HepG2 (cell line): ENCODE data around the gene ZMPSTE24. TPM values are rescaled to one million over a fixed set of nuclear protein-coding genes. Genes with fewer than 3 reads are reported as not detected.

Experiments
- CBX1 ChIP-seq: IDR thresholded peaks from one replicate; pipeline ENCODE4 v1.6.1; 2016; ENCODE audit warnings: antibody characterized with exemption, low read depth
- CEBPB ChIP-seq: IDR thresholded peaks from 2 replicates; pipeline ENCODE4 v1.6.1; 2011; ENCODE audit warnings: low read depth, low read length, improper control_type of control experiment, borderline replicate concordance
- DDIT3 ChIP-seq: sonication (generic); formaldehyde crosslinking; IDR thresholded peaks from 2 replicates; pipeline ENCODE4 v1.4.0; 2020; ENCODE audit warnings: mild to moderate bottlenecking, missing genetic modification reagents
- DR1 ChIP-seq: sonication (generic); formaldehyde crosslinking; IDR thresholded peaks from 2 replicates; pipeline ENCODE4 v1.8.0; 2021; ENCODE audit warnings: mild to moderate bottlenecking, missing genetic modification reagents, inconsistent platforms
- GZF1 ChIP-seq: sonication (generic); formaldehyde crosslinking; IDR thresholded peaks from 2 replicates; pipeline ENCODE4 v1.5.1; 2020; ENCODE audit warnings: mild to moderate bottlenecking, missing genetic modification reagents
- HINFP ChIP-seq: sonication (generic); formaldehyde crosslinking; IDR thresholded peaks from 2 replicates; pipeline ENCODE4 v1.4.0; 2020; ENCODE audit warnings: low read depth, mild to moderate bottlenecking, missing genetic modification reagents
- MAF1 ChIP-seq: sonication (generic); formaldehyde crosslinking; IDR thresholded peaks from 2 replicates; pipeline ENCODE4 v1.5.0; 2020; ENCODE audit warnings: missing genetic modification reagents, borderline replicate concordance
- MIER3 ChIP-seq: IDR thresholded peaks from 2 replicates; pipeline ENCODE4 v1.6.1; 2016; ENCODE audit warnings: missing compliant biosample characterization, borderline replicate concordance
- MTA1 ChIP-seq: sonication (generic); formaldehyde crosslinking; IDR thresholded peaks from 2 replicates; pipeline ENCODE4 v1.4.0; 2020; ENCODE audit warnings: missing genetic modification reagents, mild to moderate bottlenecking, borderline replicate concordance
- MXD3 ChIP-seq: IDR thresholded peaks from 2 replicates; pipeline ENCODE4 v1.6.1; 2016; ENCODE audit warnings: mild to moderate bottlenecking, missing biosample characterization, missing genetic modification reagents
- NFIC ChIP-seq: IDR thresholded peaks from 2 replicates; pipeline ENCODE4 v1.6.1; 2012; ENCODE audit warnings: mild to moderate bottlenecking, low read length, inconsistent platforms
- NFKB2 ChIP-seq: sonication (generic); formaldehyde crosslinking; IDR thresholded peaks from 2 replicates; pipeline ENCODE4 v1.4.0; 2020; ENCODE audit warnings: missing genetic modification reagents, borderline replicate concordance
- ONECUT2 ChIP-seq: sonication (generic); formaldehyde crosslinking; IDR thresholded peaks from 2 replicates; pipeline ENCODE4 v1.4.0; 2020; ENCODE audit warnings: missing genetic modification reagents
- PHB2 ChIP-seq: fragments of 450-650 bp; IDR thresholded peaks from 2 replicates; pipeline ENCODE4 v1.6.1; 2018; ENCODE audit not compliant: partially characterized antibody
- SIX1 ChIP-seq: sonication (generic); formaldehyde crosslinking; IDR thresholded peaks from 2 replicates; pipeline ENCODE4 v1.4.0; 2020; ENCODE audit warnings: missing genetic modification reagents, borderline replicate concordance
- SRSF9 ChIP-seq: fragments of 200-400 bp; formaldehyde crosslinking; IDR thresholded peaks from 2 replicates; pipeline ENCODE4 v1.6.1; 2018; ENCODE audit warnings: borderline replicate concordance, mild to moderate bottlenecking, low read depth, low read length; ENCODE audit not compliant: insufficient read depth, poor library complexity, severe bottlenecking
- TARDBP ChIP-seq: sonication (generic); formaldehyde crosslinking; IDR thresholded peaks from 2 replicates; pipeline ENCODE4 v1.8.0; 2022; ENCODE audit warnings: mild to moderate bottlenecking, missing genetic modification reagents
- ZBTB7A ChIP-seq: sonication (generic); formaldehyde crosslinking; IDR thresholded peaks from 2 replicates; pipeline ENCODE4 v1.8.0; 2022; ENCODE audit warnings: mild to moderate bottlenecking, missing genetic modification reagents
- ZFX ChIP-seq: sonication (generic); formaldehyde crosslinking; IDR thresholded peaks from 2 replicates; pipeline ENCODE4 v1.4.0; 2020; ENCODE audit warnings: mild to moderate bottlenecking, low read depth, missing genetic modification reagents, moderate library complexity
- ZFY ChIP-seq: sonication (generic); formaldehyde crosslinking; IDR thresholded peaks from 2 replicates; pipeline ENCODE4 v1.4.0; 2020; ENCODE audit warnings: missing genetic modification reagents
- ZKSCAN5 ChIP-seq: sonication (generic); formaldehyde crosslinking; IDR thresholded peaks from 2 replicates; pipeline ENCODE4 v1.5.1; 2020; ENCODE audit warnings: mild to moderate bottlenecking, missing genetic modification reagents
- ZNF441 ChIP-seq: sonication (generic); formaldehyde crosslinking; IDR thresholded peaks from 2 replicates; pipeline ENCODE4 v1.7.0; 2021; ENCODE audit warnings: missing genetic modification reagents, borderline replicate concordance
- ZNF556 ChIP-seq: sonication (generic); formaldehyde crosslinking; IDR thresholded peaks from 2 replicates; pipeline ENCODE4 v1.4.0; 2020; ENCODE audit warnings: mild to moderate bottlenecking, missing genetic modification reagents, borderline replicate concordance
- ZNF589 ChIP-seq: sonication (generic); formaldehyde crosslinking; conservative IDR thresholded peaks from 2 replicates; pipeline ENCODE4 v1.8.0; 2022; ENCODE audit warnings: mild to moderate bottlenecking, moderate library complexity, missing genetic modification reagents
- ZNF639 ChIP-seq: conservative IDR thresholded peaks from 2 replicates; pipeline ENCODE4 v1.6.1; 2018; ENCODE audit warnings: missing genetic modification reagents
- ZNF766 ChIP-seq: sonication (generic); formaldehyde crosslinking; IDR thresholded peaks from 2 replicates; pipeline ENCODE4 v1.5.0; 2020; ENCODE audit warnings: missing genetic modification reagents, borderline replicate concordance
- ZNF883 ChIP-seq: sonication (generic); formaldehyde crosslinking; IDR thresholded peaks from 2 replicates; pipeline ENCODE4 v1.5.1; 2020; ENCODE audit warnings: mild to moderate bottlenecking, missing genetic modification reagents; ENCODE audit errors: not compliant biosample characterization
- polyA plus RNA-seq, 8 experiments: library from polyadenylated mRNA; depleted of rRNA in 3 of 8; stranded (reverse) in 7 of 8; unstranded in 1 of 8; fragments of >200 nt; fragmentation: Illumina TruSeq in 4 of 8; extraction: Trizol in 4 of 8; gene quantifications; 2 replicates each; pipeline versions ENCODE4 v1.2.1 to v1.2.3, GENCODE V29; 2011 to 2016; ENCODE audit warnings: low read depth in 4 of 8, missing spikeins in 1 of 8, mixed read lengths in 1 of 8; ENCODE audit not compliant: insufficient read depth in 1 of 8
- total RNA-seq, 5 experiments: library from RNA; depleted of rRNA; stranded (reverse); fragments of >200 nt; fragmentation: Illumina TruSeq; extraction: Trizol; gene quantifications; 2 replicates each; pipeline ENCODE4 v1.2.3, GENCODE V29; 2016; ENCODE audit warnings: low read depth in 1 of 5

Gene ZMPSTE24
- total and polyA plus RNA-seq, 2 of the 13 experiments (the other 11 are each of a cell fraction or from before 2014, with no cell fraction given): 13.6 to 60.2 TPM

- TF ChIP-seq ZKSCAN5 (no peak), ONECUT2 (CRISPR knock-in tag) (peak; percentile 10; the same call in 1 of the 2 replicates), ZBTB7A (CRISPR knock-in tag) (peak; percentile 68; the same call in 1 of the 2 replicates), ZNF556 (peak; percentile 99), NFIC (0 out of 2 replicates have a peak, but pooled peaks have one; percentile 19), TARDBP (CRISPR knock-in tag) (peak; percentile 95), DR1 (CRISPR knock-in tag) (peak; percentile 82), SIX1 (CRISPR knock-in tag) (peak; percentile 27; the same call in 1 of the 2 replicates), MTA1 (CRISPR knock-in tag) (peak; percentile 96), ZNF589 (CRISPR knock-in tag) (no peak; the same call in 1 of the 2 replicates), PHB2 (no peak), SRSF9 (no peak), ZFY (CRISPR knock-in tag) (peak; percentile 97), NFKB2 (CRISPR knock-in tag) (0 out of 2 replicates have a peak, but pooled peaks have one; percentile 41), ZNF639 (peak; percentile 96), MXD3 (CRISPR knock-in tag) (peak; percentile 87), GZF1 (CRISPR knock-in tag) (peak; percentile 64; the same call in 1 of the 2 replicates), HINFP (CRISPR knock-in tag) (peak; percentile 57; the same call in 1 of the 2 replicates), ZNF441 (CRISPR knock-in tag) (peak; percentile 53; the same call in 1 of the 2 replicates), CBX1 (peak; percentile 82), MIER3 (CRISPR knock-in tag) (peak; percentile 88), ZFX (CRISPR knock-in tag) (peak; percentile 99), ZNF883 (CRISPR knock-in tag) (peak; percentile 75), ZNF766 (CRISPR knock-in tag) (0 out of 2 replicates have a peak, but pooled peaks have one; percentile 26), MAF1 (CRISPR knock-in tag) (no peak), CEBPB (no peak), DDIT3 (no peak)
Observed at GRCh38 chr1:40257688-40258444, at the start of gene ZMPSTE24 (continued).
